Brain microvascular endothelial cell (primary cell): Measurements from ENCODE around the gene SCN2B.

Experiments used
- DNase-seq: peaks from one replicate; pipeline ENCODE4 v3.0.0-alpha.2; 2020
- H3K27ac ChIP-seq: fragments of 250-450 bp; sonication (Bioruptor Pico); 2 replicates; pipeline ENCODE4 v1.5.1; 2020; ENCODE audit warnings: mild to moderate bottlenecking, moderate library complexity
- H3K27me3 ChIP-seq: fragments of 250-450 bp; sonication (Bioruptor Pico); replicated peaks from 2 replicates; pipeline ENCODE4 v1.5.1; 2020; ENCODE audit warnings: mild to moderate bottlenecking
- H3K36me3 ChIP-seq: fragments of 250-450 bp; sonication (Bioruptor Pico); replicated peaks from 2 replicates; pipeline ENCODE4 v1.5.1; 2020; ENCODE audit warnings: mild to moderate bottlenecking
- H3K4me3 ChIP-seq: 2 replicates; pipeline ENCODE4 v1.5.1; 2011; ENCODE audit warnings: low read depth, mild to moderate bottlenecking, control low read depth, low read length, moderate library complexity
- in situ Hi-C: cut with HindIII; loops from 2 replicates; pipeline ENCODE4 v1.10.0; 2017; ENCODE audit warnings: low sequenced_read_pairs, low pct_ligation_motif_present
- TF ChIP-seq, protein P1 (sequence below): IDR thresholded peaks from 2 replicates; pipeline ENCODE4 v1.5.1; 2011; ENCODE audit warnings: low read depth, mild to moderate bottlenecking, moderate library complexity, low read length, control low read depth, inconsistent platforms; ENCODE audit errors: missing control alignments

Gene SCN2B

DNA sequence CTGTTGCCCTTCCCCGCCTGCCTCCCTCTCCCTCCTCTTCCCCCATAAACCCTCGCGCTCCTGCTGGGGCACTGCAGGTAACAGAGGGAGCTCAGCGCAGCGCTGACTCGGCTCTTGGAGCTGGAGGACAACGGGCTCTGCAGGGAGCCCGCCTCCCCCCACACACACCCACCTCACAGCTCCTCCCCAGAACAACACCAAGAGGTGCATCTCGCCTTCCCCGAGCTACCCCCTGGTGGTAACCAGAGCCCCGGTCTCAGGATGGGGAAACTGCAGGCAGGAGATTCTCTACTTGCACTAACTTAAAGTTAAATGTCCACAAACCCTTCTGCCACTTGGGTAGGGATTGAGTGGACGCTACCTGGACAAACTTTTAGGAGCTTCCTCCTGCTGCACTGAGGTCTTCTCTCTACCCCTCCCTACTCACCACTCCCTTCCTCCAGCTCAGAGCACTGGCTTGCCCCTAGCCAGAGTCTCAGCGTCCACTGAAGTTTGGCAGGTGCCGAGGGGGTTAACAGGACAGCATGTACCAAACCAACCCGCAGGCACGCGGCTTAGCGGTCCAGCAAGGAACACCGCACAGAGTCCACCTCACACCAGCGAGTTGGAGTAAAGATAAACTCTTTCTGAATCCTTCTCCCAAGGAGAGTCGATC is 19.8 kb downstream of the SCN2B start:
- no peak overlapping the region for H3K4me3 ChIP-seq
- TF ChIP-seq, protein P1, sequence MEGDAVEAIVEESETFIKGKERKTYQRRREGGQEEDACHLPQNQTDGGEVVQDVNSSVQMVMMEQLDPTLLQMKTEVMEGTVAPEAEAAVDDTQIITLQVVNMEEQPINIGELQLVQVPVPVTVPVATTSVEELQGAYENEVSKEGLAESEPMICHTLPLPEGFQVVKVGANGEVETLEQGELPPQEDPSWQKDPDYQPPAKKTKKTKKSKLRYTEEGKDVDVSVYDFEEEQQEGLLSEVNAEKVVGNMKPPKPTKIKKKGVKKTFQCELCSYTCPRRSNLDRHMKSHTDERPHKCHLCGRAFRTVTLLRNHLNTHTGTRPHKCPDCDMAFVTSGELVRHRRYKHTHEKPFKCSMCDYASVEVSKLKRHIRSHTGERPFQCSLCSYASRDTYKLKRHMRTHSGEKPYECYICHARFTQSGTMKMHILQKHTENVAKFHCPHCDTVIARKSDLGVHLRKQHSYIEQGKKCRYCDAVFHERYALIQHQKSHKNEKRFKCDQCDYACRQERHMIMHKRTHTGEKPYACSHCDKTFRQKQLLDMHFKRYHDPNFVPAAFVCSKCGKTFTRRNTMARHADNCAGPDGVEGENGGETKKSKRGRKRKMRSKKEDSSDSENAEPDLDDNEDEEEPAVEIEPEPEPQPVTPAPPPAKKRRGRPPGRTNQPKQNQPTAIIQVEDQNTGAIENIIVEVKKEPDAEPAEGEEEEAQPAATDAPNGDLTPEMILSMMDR = no peak
- H3K27ac ChIP-seq = no peak overlapping the region
- peaks cover 61% of the 10 kb centered on the region for H3K27me3 ChIP-seq
- H3K36me3 ChIP-seq = no peaks in the 10 kb centered on the region
- DNase-seq = no peak
- in situ Hi-C loops = no loop called here

GRCh38 chr11:118155776-118156530 is 20.5 kb downstream of the SCN2B start:
- H3K27me3 ChIP-seq = peaks cover 63% of the 10 kb centered on the region
- TF ChIP-seq, protein P1 = no peak
- in situ Hi-C loops = no loop called here
- no peak overlapping the region for H3K27ac ChIP-seq
- H3K4me3 ChIP-seq = no peak overlapping the region
- no peak for DNase-seq
- no peaks in the 10 kb centered on the region for H3K36me3 ChIP-seq

DNA sequence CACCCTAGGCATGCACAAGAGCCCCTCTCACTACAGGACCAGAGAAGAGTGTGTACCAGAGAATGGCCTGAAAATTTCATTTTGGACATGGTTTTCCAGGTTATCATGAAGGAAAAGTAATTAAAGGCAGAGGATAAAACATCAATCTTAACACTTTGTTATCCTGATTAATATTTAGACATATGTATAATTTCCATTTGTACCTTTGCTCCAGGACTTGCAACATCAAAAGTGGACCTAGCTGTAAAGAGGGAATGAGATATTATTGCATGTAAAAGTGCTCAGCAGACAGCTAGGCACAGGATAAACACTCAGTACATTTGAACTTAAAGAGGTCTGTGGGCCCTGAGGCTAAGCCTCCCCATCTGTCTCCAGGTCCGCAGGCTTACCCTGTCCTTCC is 21.8 kb downstream of the SCN2B start:
- H3K36me3 ChIP-seq = no peaks in the 10 kb centered on the region
- peaks cover 71% of the 10 kb centered on the region for H3K27me3 ChIP-seq
- TF ChIP-seq, protein P1 = no peak
- H3K27ac ChIP-seq = no peak overlapping the region
- DNase-seq = no peak
- in situ Hi-C loops = no loop called here
- H3K4me3 ChIP-seq = no peak overlapping the region

DNA sequence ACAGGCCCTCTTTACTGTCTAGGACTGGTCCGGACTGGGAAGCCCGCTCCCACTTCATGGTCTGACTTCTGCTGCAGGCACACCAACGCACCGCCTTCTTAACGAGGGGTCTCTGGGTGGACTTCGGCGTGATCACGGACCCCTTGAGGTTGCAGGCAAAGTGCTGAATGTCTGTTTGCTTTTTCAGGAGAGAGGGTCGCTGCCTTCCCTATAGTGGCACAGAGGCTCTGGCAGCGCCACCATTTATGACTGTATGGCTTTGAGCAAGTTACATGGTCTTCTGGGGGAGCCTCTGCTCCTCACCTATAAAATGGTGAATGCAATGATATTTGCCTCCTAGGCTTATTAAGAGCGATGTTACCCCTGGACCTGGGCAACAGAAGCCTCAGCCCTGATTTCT is 22.5 kb downstream of the SCN2B start:
- H3K27ac ChIP-seq = no peak overlapping the region
- no peak for DNase-seq
- in situ Hi-C loops = no loop called here
- TF ChIP-seq, protein P1 = no peak
- H3K4me3 ChIP-seq = no peak overlapping the region
- H3K36me3 ChIP-seq = no peaks in the 10 kb centered on the region
- H3K27me3 ChIP-seq = peaks cover 76% of the 10 kb centered on the region

GRCh38 chr11:118153516-118153915 is 22.9 kb downstream of the SCN2B start:
- Histone ChIP-seq H3K36me3 (no peaks in the 10 kb centered on the region), H3K4me3 (no peak overlapping the region), H3K27me3 (peaks cover 74% of the 10 kb centered on the region), H3K27ac (no peak overlapping the region)
- TF ChIP-seq, protein P1 = no peak
- no peak for DNase-seq
- in situ Hi-C loops = no loop called here
